HFF-Myc (cell line): Measurements from ENCODE around the gene TDRD12.

Experiments
- DNase-seq: peaks from one replicate; pipeline ENCODE4 v3.0.0-alpha.2; 2011; ENCODE audit warnings: low read depth; ENCODE audit errors: extremely low read depth
- H3K4me3 ChIP-seq: replicated peaks from 2 replicates; pipeline ENCODE4 v1.5.1; 2011; ENCODE audit warnings: low read depth, mild to moderate bottlenecking, control low read depth, low read length
- TF ChIP-seq, protein P1 (sequence below): IDR thresholded peaks from 2 replicates; pipeline ENCODE4 v1.5.1; 2012; ENCODE audit warnings: mild to moderate bottlenecking, low read depth, low read length, control low read depth; ENCODE audit errors: missing control alignments

TDRD12 gene

DNA sequence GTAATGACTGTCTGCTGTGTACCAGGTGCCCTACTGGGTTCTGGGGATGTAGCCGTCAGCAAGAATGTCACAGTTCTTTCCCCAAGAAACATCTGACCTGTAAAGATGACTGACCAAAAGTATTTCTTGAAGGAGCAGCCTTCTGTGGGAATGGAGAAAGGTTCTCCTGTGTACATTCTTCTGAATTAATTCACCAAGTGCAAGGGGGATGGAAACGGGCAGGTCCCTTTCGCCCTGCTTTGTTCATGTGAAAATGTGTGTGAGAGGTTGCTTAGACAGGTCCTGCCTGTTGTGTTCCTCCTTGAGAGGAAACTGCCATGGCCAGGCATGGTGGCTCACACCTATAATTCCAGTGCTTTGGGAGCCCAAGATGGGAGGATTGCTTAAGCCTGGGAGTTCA is 93.0 kb downstream of the TDRD12 start:
- TF ChIP-seq, protein P1, sequence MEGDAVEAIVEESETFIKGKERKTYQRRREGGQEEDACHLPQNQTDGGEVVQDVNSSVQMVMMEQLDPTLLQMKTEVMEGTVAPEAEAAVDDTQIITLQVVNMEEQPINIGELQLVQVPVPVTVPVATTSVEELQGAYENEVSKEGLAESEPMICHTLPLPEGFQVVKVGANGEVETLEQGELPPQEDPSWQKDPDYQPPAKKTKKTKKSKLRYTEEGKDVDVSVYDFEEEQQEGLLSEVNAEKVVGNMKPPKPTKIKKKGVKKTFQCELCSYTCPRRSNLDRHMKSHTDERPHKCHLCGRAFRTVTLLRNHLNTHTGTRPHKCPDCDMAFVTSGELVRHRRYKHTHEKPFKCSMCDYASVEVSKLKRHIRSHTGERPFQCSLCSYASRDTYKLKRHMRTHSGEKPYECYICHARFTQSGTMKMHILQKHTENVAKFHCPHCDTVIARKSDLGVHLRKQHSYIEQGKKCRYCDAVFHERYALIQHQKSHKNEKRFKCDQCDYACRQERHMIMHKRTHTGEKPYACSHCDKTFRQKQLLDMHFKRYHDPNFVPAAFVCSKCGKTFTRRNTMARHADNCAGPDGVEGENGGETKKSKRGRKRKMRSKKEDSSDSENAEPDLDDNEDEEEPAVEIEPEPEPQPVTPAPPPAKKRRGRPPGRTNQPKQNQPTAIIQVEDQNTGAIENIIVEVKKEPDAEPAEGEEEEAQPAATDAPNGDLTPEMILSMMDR, result no peak
- no peak for DNase-seq
- H3K4me3 ChIP-seq, result no peak overlapping the region

DNA sequence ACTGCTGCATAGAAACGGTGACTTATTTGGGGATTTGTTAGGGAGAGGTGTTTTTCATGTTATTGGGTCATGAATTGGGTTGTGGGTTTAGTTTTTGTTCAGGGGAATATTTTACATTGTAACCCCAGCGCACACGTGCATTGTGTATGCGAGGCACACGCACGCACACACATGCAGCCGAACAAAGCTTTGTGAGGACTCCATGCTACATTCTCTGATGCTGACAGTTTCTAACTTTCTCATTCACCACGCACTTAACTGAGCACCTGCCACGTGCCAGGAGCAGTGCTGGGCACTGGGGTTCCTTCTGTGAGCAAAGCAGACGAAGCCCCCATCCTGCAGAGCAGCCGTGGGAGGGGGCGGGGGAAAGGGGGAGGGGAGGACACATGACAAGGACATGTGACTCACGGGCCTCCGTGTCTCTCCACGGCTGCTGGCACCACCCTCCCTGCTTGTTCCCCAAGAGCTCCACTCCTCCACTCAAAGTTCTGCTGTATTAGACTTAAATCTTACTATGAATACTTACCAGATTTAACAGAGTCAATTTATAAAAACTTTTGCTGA is 94.4 kb downstream of the TDRD12 start:
- no peak overlapping the region for H3K4me3 ChIP-seq
- TF ChIP-seq, protein P1, result no peak
- no peak for DNase-seq

- H3K4me3 ChIP-seq, result no peak overlapping the region
- TF ChIP-seq, protein P1, result no peak
- DNase-seq, result no peak
Observed at GRCh38 chr19:32814624-32815023, 95.1 kb downstream of the TDRD12 start.

- H3K4me3 ChIP-seq, result no peak overlapping the region
- TF ChIP-seq, protein P1, result no peak
- DNase-seq, result no peak
Observed at GRCh38 chr19:32816555-32817099, 97.1 kb downstream of the TDRD12 start.

DNA sequence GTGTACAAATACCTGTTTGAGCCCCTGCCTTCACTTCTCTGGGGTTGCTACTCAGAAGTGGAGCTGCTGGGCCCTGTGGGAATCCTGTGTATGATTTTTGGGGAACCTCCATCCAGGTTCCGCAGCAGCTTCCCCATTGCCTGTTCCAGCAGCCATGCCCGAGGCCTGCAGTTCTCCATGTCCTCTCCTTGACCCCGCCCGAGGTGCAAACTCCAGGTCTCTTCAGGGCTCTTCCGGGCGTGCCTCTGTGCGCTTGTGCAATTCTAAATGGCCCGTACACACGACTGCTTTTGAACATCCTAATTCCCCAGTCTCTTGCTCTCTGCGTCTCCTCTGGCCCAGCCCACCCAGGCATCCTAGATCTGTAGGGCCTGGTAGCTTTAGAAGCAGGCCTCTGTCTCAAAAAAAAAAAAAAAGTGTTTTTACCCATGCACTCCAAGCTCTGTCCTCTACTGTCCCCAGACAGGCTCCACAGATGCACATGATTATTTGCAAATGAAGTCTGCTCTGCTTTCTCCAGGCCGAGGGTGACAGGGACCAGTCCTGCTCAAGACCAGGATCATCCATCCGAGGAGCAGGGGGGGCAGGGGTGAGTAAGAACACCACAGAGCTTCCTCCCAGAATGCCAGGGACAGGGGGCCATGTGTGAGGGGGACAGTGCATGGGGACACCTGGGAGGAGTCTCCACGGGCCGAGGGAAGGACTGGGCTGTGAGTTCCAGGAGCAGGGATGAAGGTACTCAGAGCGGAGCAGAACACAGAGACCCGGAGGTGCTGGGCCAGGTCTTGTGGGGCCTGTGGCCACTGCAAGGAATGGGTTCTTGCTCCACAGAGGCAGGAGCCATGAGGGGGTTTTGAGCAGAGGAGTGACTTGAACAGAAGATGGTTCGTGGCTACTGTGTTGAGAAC is 98.3 kb downstream of the TDRD12 start:
- no peak for DNase-seq

DNA sequence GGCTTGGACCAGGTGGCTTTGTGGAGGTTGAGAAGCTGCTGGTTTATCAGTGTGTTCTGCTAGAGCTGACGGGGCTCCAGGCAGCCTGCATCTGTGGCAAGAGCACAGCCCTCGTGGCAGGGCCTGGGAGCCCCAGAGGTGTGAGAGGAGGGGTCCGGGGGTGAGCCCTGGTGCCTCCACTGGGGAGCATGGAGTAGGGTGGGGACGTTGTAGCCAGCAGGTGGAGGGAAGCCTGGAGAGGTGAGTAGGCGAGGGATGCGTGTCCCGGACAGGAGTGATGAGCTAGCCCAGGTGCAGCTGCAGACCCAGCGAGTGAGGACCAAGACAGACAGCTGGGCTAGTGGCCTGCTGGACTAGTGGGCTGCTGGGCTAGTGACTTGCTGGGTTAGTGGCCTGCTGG is 99.0 kb downstream of the TDRD12 start:
- no peak overlapping the region for H3K4me3 ChIP-seq
- no peak for DNase-seq
- TF ChIP-seq, protein P1, result no peak

More for the DNA sequence above, 98.3 kb downstream of the TDRD12 start:
- no peak overlapping the region for H3K4me3 ChIP-seq
- TF ChIP-seq, protein P1, result no peak
